DMS79 (cell line): ENCODE measurements around the gene HSP90AB1.

Experiments used
- DNase-seq: peaks from one replicate; lab custom pipeline; 2025; lab: John Stamatoyannopoulos, UW

The HSP90AB1 gene

GRCh38 chr6:44269178-44269920 lies 22.4 kb downstream of the HSP90AB1 start:
- no peak for DNase-seq

- no peak for DNase-seq
These were observed 23.1 kb downstream of the HSP90AB1 start, which contains the start of gene TMEM151B for GRCh38 chr6:44269921-44270525. Gene TMEM151B (plus strand): TSS chr6:44270450. CDS start chr6:44270743, 293 bp downstream.

- DNase-seq = no peak
These were observed 23.9 kb downstream of the HSP90AB1 start for GRCh38 chr6:44270526-44271405.

GRCh38 chr6:44271406-44271723 lies 24.5 kb downstream of the HSP90AB1 start:
- DNase-seq = no peak

GRCh38 chr6:44271914-44272313 lies 25.0 kb downstream of the HSP90AB1 start:
- no peak for DNase-seq

- no peak for DNase-seq
These were observed 25.6 kb downstream of the HSP90AB1 start for GRCh38 chr6:44272529-44272928.

- no peak for DNase-seq
These were observed 26.2 kb downstream of the HSP90AB1 start for GRCh38 chr6:44272999-44273566.

GRCh38 chr6:44273617-44274016 lies 26.7 kb downstream of the HSP90AB1 start:
- no peak for DNase-seq

GRCh38 chr6:44275271-44275748 lies 28.4 kb downstream of the HSP90AB1 start:
- no peak for DNase-seq

GRCh38 chr6:44275749-44276648 lies 29.1 kb downstream of the HSP90AB1 start:
- no peak for DNase-seq

GRCh38 chr6:44276667-44277640 lies 30.1 kb downstream of the HSP90AB1 start:
- DNase-seq = no peak

- no peak for DNase-seq
These were observed 30.9 kb downstream of the HSP90AB1 start for GRCh38 chr6:44277763-44278162.

GRCh38 chr6:44278315-44278714 lies 31.4 kb downstream of the HSP90AB1 start:
- no peak for DNase-seq

GRCh38 chr6:44278774-44279697 lies 32.1 kb downstream of the HSP90AB1 start:
- DNase-seq = no peak

- no peak for DNase-seq
These were observed 37.2 kb downstream of the HSP90AB1 start for GRCh38 chr6:44284121-44284520.

GRCh38 chr6:44284867-44285266 lies 38.0 kb downstream of the HSP90AB1 start:
- DNase-seq = no peak

- no peak for DNase-seq
These were observed 38.8 kb downstream of the HSP90AB1 start for GRCh38 chr6:44285552-44286284.

- no peak for DNase-seq
These were observed 39.3 kb downstream of the HSP90AB1 start for GRCh38 chr6:44286285-44286565.
